ENCODE data around the gene KLKB1.

KLKB1 gene

DNA sequence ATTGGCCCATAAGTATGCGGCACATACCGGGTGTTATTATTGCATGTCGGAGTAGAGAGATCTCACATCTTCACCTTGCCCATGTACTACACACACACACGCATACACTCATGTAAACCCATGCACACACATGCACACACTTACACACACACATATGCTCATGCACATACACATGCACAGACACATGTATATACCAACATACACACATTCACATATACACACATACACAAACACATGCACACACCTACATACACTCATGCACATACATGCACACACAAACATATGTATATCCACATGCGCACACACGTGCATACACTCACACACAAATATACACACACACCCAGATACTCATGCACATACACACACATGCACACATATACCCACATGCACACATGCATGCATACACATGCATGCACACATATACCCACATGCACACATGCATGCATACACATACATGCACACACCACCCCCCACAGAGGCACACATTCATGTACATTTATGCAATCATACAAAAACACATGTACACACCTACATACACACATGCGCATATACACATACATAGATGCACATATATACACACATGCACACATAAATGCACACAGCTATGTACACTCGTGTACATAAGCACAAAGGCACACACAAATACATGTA, 24.7 kb upstream of the KLKB1 start:
- no peak for ATAC-seq
- TF ChIP-seq ZNF8 (CRISPR knock-in tag; IDR thresholded peaks at IDR 0.05): no peak
- no peak for TF ChIP-seq CREB5 (CRISPR knock-in tag; IDR thresholded peaks at IDR 0.05; ENCODE audit: low read depth)
- no peak for TF ChIP-seq TCF4 (CRISPR knock-in tag; IDR thresholded peaks at IDR 0.05; ENCODE audit: borderline replicate concordance)

- TF ChIP-seq ESRRG (CRISPR knock-in tag; IDR thresholded peaks at IDR 0.05) (no peak), OSR1 (CRISPR knock-in tag; IDR thresholded peaks at IDR 0.05) (no peak), CSDC2 (CRISPR knock-in tag; IDR thresholded peaks at IDR 0.05) (no peak), ZNF8 (CRISPR knock-in tag; IDR thresholded peaks at IDR 0.05) (no peak), CREB5 (CRISPR knock-in tag; IDR thresholded peaks at IDR 0.05; ENCODE audit: low read depth) (no peak), RARB (CRISPR knock-in tag; IDR thresholded peaks at IDR 0.05) (no peak), ARNTL (CRISPR knock-in tag; IDR thresholded peaks at IDR 0.05; ENCODE audit: borderline replicate concordance, low read depth) (no peak), BACH2 (CRISPR knock-in tag; IDR thresholded peaks at IDR 0.05; ENCODE audit: borderline replicate concordance) (no peak), GLIS3 (CRISPR knock-in tag; IDR thresholded peaks at IDR 0.05) (no peak), SNAI2 (CRISPR knock-in tag; IDR thresholded peaks at IDR 0.05) (no peak), ZNF565 (CRISPR knock-in tag; conservative IDR thresholded peaks at IDR 0.05; ENCODE audit: low read depth) (no peak), TCF4 (CRISPR knock-in tag; IDR thresholded peaks at IDR 0.05; ENCODE audit: borderline replicate concordance) (no peak), ZFP3 (CRISPR knock-in tag; IDR thresholded peaks at IDR 0.05) (no peak), ISL1 (CRISPR knock-in tag; IDR thresholded peaks at IDR 0.05) (no peak)
- TF ChIP-seq, protein P1, sequence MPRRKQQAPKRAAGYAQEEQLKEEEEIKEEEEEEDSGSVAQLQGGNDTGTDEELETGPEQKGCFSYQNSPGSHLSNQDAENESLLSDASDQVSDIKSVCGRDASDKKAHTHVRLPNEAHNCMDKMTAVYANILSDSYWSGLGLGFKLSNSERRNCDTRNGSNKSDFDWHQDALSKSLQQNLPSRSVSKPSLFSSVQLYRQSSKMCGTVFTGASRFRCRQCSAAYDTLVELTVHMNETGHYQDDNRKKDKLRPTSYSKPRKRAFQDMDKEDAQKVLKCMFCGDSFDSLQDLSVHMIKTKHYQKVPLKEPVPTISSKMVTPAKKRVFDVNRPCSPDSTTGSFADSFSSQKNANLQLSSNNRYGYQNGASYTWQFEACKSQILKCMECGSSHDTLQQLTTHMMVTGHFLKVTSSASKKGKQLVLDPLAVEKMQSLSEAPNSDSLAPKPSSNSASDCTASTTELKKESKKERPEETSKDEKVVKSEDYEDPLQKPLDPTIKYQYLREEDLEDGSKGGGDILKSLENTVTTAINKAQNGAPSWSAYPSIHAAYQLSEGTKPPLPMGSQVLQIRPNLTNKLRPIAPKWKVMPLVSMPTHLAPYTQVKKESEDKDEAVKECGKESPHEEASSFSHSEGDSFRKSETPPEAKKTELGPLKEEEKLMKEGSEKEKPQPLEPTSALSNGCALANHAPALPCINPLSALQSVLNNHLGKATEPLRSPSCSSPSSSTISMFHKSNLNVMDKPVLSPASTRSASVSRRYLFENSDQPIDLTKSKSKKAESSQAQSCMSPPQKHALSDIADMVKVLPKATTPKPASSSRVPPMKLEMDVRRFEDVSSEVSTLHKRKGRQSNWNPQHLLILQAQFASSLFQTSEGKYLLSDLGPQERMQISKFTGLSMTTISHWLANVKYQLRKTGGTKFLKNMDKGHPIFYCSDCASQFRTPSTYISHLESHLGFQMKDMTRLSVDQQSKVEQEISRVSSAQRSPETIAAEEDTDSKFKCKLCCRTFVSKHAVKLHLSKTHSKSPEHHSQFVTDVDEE (CRISPR knock-in tag; IDR thresholded peaks at IDR 0.05): no peak
- TF ChIP-seq, protein P2, sequence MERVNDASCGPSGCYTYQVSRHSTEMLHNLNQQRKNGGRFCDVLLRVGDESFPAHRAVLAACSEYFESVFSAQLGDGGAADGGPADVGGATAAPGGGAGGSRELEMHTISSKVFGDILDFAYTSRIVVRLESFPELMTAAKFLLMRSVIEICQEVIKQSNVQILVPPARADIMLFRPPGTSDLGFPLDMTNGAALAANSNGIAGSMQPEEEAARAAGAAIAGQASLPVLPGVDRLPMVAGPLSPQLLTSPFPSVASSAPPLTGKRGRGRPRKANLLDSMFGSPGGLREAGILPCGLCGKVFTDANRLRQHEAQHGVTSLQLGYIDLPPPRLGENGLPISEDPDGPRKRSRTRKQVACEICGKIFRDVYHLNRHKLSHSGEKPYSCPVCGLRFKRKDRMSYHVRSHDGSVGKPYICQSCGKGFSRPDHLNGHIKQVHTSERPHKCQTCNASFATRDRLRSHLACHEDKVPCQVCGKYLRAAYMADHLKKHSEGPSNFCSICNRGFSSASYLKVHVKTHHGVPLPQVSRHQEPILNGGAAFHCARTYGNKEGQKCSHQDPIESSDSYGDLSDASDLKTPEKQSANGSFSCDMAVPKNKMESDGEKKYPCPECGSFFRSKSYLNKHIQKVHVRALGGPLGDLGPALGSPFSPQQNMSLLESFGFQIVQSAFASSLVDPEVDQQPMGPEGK (CRISPR knock-in tag; IDR thresholded peaks at IDR 0.05; ENCODE audit: borderline replicate concordance): no peak
- TF ChIP-seq, protein P3, sequence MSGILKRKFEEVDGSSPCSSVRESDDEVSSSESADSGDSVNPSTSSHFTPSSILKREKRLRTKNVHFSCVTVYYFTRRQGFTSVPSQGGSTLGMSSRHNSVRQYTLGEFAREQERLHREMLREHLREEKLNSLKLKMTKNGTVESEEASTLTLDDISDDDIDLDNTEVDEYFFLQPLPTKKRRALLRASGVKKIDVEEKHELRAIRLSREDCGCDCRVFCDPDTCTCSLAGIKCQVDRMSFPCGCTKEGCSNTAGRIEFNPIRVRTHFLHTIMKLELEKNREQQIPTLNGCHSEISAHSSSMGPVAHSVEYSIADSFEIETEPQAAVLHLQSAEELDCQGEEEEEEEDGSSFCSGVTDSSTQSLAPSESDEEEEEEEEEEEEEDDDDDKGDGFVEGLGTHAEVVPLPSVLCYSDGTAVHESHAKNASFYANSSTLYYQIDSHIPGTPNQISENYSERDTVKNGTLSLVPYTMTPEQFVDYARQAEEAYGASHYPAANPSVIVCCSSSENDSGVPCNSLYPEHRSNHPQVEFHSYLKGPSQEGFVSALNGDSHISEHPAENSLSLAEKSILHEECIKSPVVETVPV (CRISPR knock-in tag; IDR thresholded peaks at IDR 0.05): no peak
- ATAC-seq: 0 out of 3 replicates have a peak, but pooled peaks have one; percentile 14
Observed at GRCh38 chr4:186203406-186203805, 23.9 kb upstream of the KLKB1 start.

GRCh38 chr4:186204103-186204559, 23.2 kb upstream of the KLKB1 start:
- ATAC-seq: peak; percentile 81
- TF ChIP-seq, protein P3 (CRISPR knock-in tag; IDR thresholded peaks at IDR 0.05): no peak
- TF ChIP-seq TCF4 (CRISPR knock-in tag; IDR thresholded peaks at IDR 0.05; ENCODE audit: borderline replicate concordance) (no peak), OSR1 (CRISPR knock-in tag; IDR thresholded peaks at IDR 0.05) (no peak)
